Neural progenitor cell (in vitro differentiated cells): ENCODE measurements around the gene CEACAM16. TPM values are rescaled to one million over a fixed set of nuclear protein-coding genes. Genes with fewer than 3 reads are reported as not detected.

Experiments used
- DNase-seq: peaks from one replicate; pipeline ENCODE4 v3.0.0-alpha.2; 2016; ENCODE audit warnings: low spot score
- H2AFZ ChIP-seq: fragments of 200-600 bp; sonication (generic); replicated peaks from 2 replicates; pipeline ENCODE4 v1.6.1; 2016; ENCODE audit warnings: antibody characterized with exemption
- H3F3A ChIP-seq: fragments of 200-600 bp; sonication (generic); 2 replicates; pipeline ENCODE4 v1.6.1; 2016; ENCODE audit warnings: antibody characterized with exemption, low read depth
- H3K27ac ChIP-seq: fragments of 200-600 bp; sonication (generic); 2 replicates; pipeline ENCODE4 v1.5.1; 2016; ENCODE audit warnings: mild to moderate bottlenecking
- H3K27me3 ChIP-seq: fragments of 200-600 bp; sonication (generic); 2 replicates; pipeline ENCODE4 v1.6.1; 2016; ENCODE audit warnings: mild to moderate bottlenecking, moderate library complexity
- H3K36me3 ChIP-seq: fragments of 200-600 bp; sonication (generic); 2 replicates; pipeline ENCODE4 v1.5.1; 2016
- H3K4me1 ChIP-seq: fragments of 200-600 bp; sonication (generic); 2 replicates; pipeline ENCODE4 v1.6.1; 2016; ENCODE audit warnings: mixed run types
- H3K4me2 ChIP-seq: fragments of 200-600 bp; sonication (generic); 2 replicates; pipeline ENCODE4 v1.6.1; 2016
- H3K4me3 ChIP-seq: fragments of 200-600 bp; sonication (generic); 2 replicates; pipeline ENCODE4 v1.5.1; 2016
- H3K79me2 ChIP-seq: fragments of 200-600 bp; sonication (generic); 2 replicates; pipeline ENCODE4 v1.6.1; 2016; ENCODE audit warnings: low read depth
- H3K9ac ChIP-seq: fragments of 200-600 bp; sonication (generic); 2 replicates; pipeline ENCODE4 v1.6.1; 2016
- H3K9me3 ChIP-seq: fragments of 200-600 bp; sonication (generic); 2 replicates; pipeline ENCODE4 v1.5.1; 2016; ENCODE audit warnings: low read depth
- H4K20me1 ChIP-seq: fragments of 200-600 bp; sonication (generic); 2 replicates; pipeline ENCODE4 v1.6.1; 2016; ENCODE audit warnings: low read depth
- H3K27ac Mint-ChIP-seq: 3 replicates; pipeline ENCODE4 v1.8.0; 2021; ENCODE audit warnings: mixed read lengths
- H3K27me3 Mint-ChIP-seq: 2 replicates; pipeline ENCODE4 v1.8.0; 2022; ENCODE audit warnings: low read depth, mild to moderate bottlenecking, inconsistent platforms, moderate library complexity, mixed read lengths; ENCODE audit not compliant: insufficient read depth
- H3K36me3 Mint-ChIP-seq: 3 replicates; pipeline ENCODE4 v1.8.0; 2021; ENCODE audit warnings: mixed read lengths
- H3K4me1 Mint-ChIP-seq: 3 replicates; pipeline ENCODE4 v1.8.0; 2021; ENCODE audit warnings: mixed read lengths
- H3K4me3 Mint-ChIP-seq: 3 replicates; pipeline ENCODE4 v1.8.0; 2021; ENCODE audit warnings: mild to moderate bottlenecking, moderate library complexity, mixed read lengths
- H3K9me3 Mint-ChIP-seq: 3 replicates; pipeline ENCODE4 v1.8.0; 2020; ENCODE audit warnings: mixed read lengths
- EZH2 ChIP-seq: fragments of 200-600 bp; sonication (generic); IDR thresholded peaks from 2 replicates; pipeline ENCODE4 v1.6.1; 2017; ENCODE audit warnings: antibody characterized with exemption, mild to moderate bottlenecking, moderate library complexity
- EZH2phosphoT487 ChIP-seq: fragments of 200-600 bp; sonication (generic); IDR thresholded peaks from 2 replicates; pipeline ENCODE4 v1.6.1; 2017; ENCODE audit warnings: antibody characterized with exemption
- total RNA-seq: library from RNA; depleted of rRNA; stranded (reverse); fragments of >200 nt; gene quantifications from 2 replicates; pipeline ENCODE4 v1.2.3, GENCODE V29; 2015; ENCODE audit warnings: low replicate concordance
- TF ChIP-seq, protein P1 (sequence below): fragments of 200-600 bp; sonication (generic); IDR thresholded peaks from 2 replicates; pipeline ENCODE4 v1.5.1; 2017; ENCODE audit warnings: antibody characterized with exemption, mild to moderate bottlenecking

Gene CEACAM16, protein sequence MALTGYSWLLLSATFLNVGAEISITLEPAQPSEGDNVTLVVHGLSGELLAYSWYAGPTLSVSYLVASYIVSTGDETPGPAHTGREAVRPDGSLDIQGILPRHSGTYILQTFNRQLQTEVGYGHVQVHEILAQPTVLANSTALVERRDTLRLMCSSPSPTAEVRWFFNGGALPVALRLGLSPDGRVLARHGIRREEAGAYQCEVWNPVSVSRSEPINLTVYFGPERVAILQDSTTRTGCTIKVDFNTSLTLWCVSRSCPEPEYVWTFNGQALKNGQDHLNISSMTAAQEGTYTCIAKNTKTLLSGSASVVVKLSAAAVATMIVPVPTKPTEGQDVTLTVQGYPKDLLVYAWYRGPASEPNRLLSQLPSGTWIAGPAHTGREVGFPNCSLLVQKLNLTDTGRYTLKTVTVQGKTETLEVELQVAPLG
- total RNA-seq, result not detected in 2 replicates

DNA sequence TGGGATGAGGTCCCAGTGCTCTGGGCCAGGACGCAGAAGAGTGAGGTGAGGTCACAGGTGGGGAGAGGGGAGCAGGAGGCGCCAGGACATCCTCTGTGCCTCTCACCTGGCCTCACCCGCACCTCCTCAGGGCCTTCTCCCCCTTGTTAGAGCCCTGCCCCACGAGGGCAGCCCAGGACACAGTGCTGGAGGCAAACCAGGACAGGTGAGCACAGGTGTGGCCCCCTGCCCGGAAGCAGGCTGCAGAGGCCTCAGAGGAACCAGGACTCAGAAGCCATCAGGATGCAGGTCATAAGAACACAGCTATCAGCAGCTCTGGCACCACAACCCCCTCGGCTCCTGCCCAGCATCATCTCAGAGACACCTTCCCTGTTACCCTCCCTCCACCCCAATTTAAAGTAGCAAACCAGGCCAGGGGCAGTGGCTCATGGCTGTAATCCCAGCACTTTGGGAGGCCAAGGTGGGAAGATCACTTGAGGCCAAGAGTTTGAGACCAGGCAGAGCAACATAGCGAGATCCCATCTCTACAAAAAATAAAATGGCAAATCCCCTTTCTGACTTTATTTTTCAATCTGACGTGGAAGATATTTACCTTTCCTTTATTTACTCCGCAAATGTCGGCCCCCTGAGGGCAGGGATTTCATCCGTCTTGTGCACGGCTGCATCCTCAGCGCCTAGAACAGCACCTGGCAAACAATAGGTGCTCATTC, at the start of gene CEACAM16:
TSS of gene CEACAM16 (plus strand) at position 660 of the 710 bp plus-strand sequence. CDS start 2,306 bp downstream, outside the sequence.
- Histone ChIP-seq H2AFZ (no peak within 1 kb of the TSS), H3K4me3 (no peak within 1 kb of the TSS), H3K9me3 (no peaks in the 10 kb centered on the region), H3K36me3 (no peaks in the 10 kb centered on the region), H3K4me1 (no peaks in the 10 kb centered on the region), H3K27me3 (no peaks in the 10 kb centered on the region), H3K4me2 (no peak within 1 kb of the TSS), H3K9ac (no peak within 1 kb of the TSS), H3K27ac (no peak within 1 kb of the TSS), H4K20me1 (no peaks in the 10 kb centered on the region), H3F3A (no peaks in the 10 kb centered on the region), H3K79me2 (no peaks in the 10 kb centered on the region)
- H3K27ac Mint-ChIP-seq, result no peak within 1 kb of the TSS
- TF ChIP-seq EZH2phosphoT487, result no peak
- TF ChIP-seq, protein P1, sequence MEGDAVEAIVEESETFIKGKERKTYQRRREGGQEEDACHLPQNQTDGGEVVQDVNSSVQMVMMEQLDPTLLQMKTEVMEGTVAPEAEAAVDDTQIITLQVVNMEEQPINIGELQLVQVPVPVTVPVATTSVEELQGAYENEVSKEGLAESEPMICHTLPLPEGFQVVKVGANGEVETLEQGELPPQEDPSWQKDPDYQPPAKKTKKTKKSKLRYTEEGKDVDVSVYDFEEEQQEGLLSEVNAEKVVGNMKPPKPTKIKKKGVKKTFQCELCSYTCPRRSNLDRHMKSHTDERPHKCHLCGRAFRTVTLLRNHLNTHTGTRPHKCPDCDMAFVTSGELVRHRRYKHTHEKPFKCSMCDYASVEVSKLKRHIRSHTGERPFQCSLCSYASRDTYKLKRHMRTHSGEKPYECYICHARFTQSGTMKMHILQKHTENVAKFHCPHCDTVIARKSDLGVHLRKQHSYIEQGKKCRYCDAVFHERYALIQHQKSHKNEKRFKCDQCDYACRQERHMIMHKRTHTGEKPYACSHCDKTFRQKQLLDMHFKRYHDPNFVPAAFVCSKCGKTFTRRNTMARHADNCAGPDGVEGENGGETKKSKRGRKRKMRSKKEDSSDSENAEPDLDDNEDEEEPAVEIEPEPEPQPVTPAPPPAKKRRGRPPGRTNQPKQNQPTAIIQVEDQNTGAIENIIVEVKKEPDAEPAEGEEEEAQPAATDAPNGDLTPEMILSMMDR, result no peak
- no peak for TF ChIP-seq EZH2
- no peak within 1 kb of the TSS for H3K4me3 Mint-ChIP-seq
- H3K36me3 Mint-ChIP-seq, result no peaks in the 10 kb centered on the region
- no peaks in the 10 kb centered on the region for H3K27me3 Mint-ChIP-seq
- no peak for DNase-seq
- H3K9me3 Mint-ChIP-seq, result no peaks in the 10 kb centered on the region
- peaks cover 4% of the 10 kb centered on the region for H3K4me1 Mint-ChIP-seq

DNA sequence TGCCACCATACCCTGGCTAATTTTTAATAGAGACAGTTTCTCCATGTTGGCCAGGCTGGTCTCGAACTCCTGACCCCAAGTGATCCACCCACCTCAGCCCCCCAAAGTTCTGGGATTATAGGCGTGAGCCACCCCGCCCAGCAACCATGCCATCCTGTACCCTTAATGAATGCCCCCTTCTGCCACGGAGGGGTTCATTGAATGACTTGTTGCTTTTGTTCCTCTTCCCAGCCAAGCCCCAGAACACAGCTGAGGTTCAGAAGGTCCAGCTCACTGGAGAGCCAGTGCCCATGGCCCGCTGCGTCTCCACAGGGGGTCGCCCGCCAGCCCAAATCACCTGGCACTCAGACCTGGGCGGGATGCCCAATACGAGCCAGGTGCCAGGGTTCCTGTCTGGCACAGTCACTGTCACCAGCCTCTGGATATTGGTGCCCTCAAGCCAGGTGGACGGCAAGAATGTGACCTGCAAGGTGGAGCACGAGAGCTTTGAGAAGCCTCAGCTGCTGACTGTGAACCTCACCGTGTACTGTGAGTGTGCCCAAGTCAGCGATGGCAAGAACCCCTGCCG, 49.3 kb upstream of the CEACAM16 start:
- Mint-ChIP-seq H3K4me1 (no peaks in the 10 kb centered on the region), H3K36me3 (peaks cover 13% of the 10 kb centered on the region), H3K27ac (no peak overlapping the region), H3K9me3 (no peaks in the 10 kb centered on the region), H3K4me3 (no peak overlapping the region), H3K27me3 (peaks cover 4% of the 10 kb centered on the region)
- Histone ChIP-seq H3K27ac (no peak overlapping the region), H3K36me3 (no peaks in the 10 kb centered on the region), H4K20me1 (peaks cover 12% of the 10 kb centered on the region), H3K4me2 (no peak overlapping the region), H3K9ac (no peak overlapping the region), H3K4me3 (no peak overlapping the region), H3K9me3 (no peaks in the 10 kb centered on the region), H3F3A (peaks cover 6% of the 10 kb centered on the region), H3K27me3 (no peaks in the 10 kb centered on the region), H3K79me2 (no peaks in the 10 kb centered on the region), H3K4me1 (no peaks in the 10 kb centered on the region), H2AFZ (no peak overlapping the region)
- DNase-seq, result no peak
- TF ChIP-seq EZH2 (no peak), EZH2phosphoT487 (no peak)
- TF ChIP-seq, protein P1, result no peak

DNA sequence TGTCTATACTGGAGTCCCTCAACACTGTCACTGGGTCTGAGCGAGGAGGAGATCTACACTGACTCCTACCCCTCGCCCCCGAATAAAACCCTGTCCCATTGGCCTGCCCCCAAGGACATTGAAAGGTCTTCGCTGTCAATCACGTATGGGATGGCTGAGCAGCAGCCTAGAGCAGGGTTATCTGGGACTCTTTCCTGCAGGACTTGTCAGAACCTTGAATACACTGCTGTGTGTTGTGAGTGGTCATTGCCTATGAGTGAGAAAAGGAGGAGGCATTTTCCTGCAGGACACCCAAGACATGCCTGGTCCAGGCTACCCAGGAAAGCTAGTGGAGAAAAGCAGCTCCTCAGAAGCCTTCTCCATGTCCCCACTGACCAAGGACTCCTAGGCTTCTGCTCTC, 45.6 kb upstream of the CEACAM16 start:
- no peaks in the 10 kb centered on the region for H3K79me2 ChIP-seq
- Mint-ChIP-seq H3K27me3 (peaks cover 8% of the 10 kb centered on the region), H3K9me3 (no peaks in the 10 kb centered on the region), H3K36me3 (peaks cover 21% of the 10 kb centered on the region), H3K4me1 (no peaks in the 10 kb centered on the region), H3K4me3 (no peak overlapping the region), H3K27ac (no peak overlapping the region)
- no peak overlapping the region for H3K9ac ChIP-seq
- no peak for TF ChIP-seq EZH2phosphoT487
- TF ChIP-seq, protein P1, result no peak
- TF ChIP-seq EZH2, result no peak
- no peaks in the 10 kb centered on the region for H4K20me1 ChIP-seq
- no peak overlapping the region for H3K4me3 ChIP-seq
- DNase-seq, result no peak
- H3K9me3 ChIP-seq, result no peaks in the 10 kb centered on the region
- no peak overlapping the region for H3K27ac ChIP-seq
- H2AFZ ChIP-seq, result no peak overlapping the region
- H3F3A ChIP-seq, result no peaks in the 10 kb centered on the region
- H3K4me2 ChIP-seq, result no peak overlapping the region
- no peaks in the 10 kb centered on the region for H3K27me3 ChIP-seq
- no peaks in the 10 kb centered on the region for H3K36me3 ChIP-seq
- no peaks in the 10 kb centered on the region for H3K4me1 ChIP-seq
